BLaER1 treated with 17β-estradiol and CSF1 and Interleukin-3, amounts not matched to agents 10 nM and 100 nM (cell line): ENCODE measurements around the gene ATP8B3.

ENCODE experiments used
- H3K27ac ChIP-seq, 11 experiments: shearing (Covaris generic); formaldehyde crosslinking; 2 replicates each; pipeline ENCODE4 v1.8.1; 2022
- H3K27me3 ChIP-seq, 11 experiments: shearing (Covaris generic); formaldehyde crosslinking; 2 replicates each; pipeline ENCODE4 v1.8.1; 2022
- H3K36me3 ChIP-seq, 11 experiments: shearing (Covaris generic); formaldehyde crosslinking; 2 replicates each; pipeline ENCODE4 v1.8.1; 2022
- H3K4me1 ChIP-seq, 10 experiments: shearing (Covaris generic); formaldehyde crosslinking; 2 replicates each; pipeline ENCODE4 v1.8.1; 2022
- H3K4me2 ChIP-seq, 11 experiments: shearing (Covaris generic); formaldehyde crosslinking; 2 replicates each; pipeline ENCODE4 v1.8.1; 2022
- H3K4me3 ChIP-seq, 10 experiments: shearing (Covaris generic); formaldehyde crosslinking; 2 replicates each; pipeline ENCODE4 v1.8.1; 2022
- H3K9ac ChIP-seq, 11 experiments: shearing (Covaris generic); formaldehyde crosslinking; 2 replicates each; pipeline ENCODE4 v1.8.1; 2022
- H3K9me3 ChIP-seq, 11 experiments: shearing (Covaris generic); formaldehyde crosslinking; replicated peaks in 1 of 11; 2 replicates each; pipeline ENCODE4 v1.8.1; 2022
- H4K20me1 ChIP-seq, 11 experiments: shearing (Covaris generic); formaldehyde crosslinking; 2 replicates each; pipeline ENCODE4 v1.8.1; 2022
- Cebpa-rat ChIP-seq, 11 experiments: shearing (Covaris generic); IDR thresholded peaks; 2 replicates each; pipeline ENCODE4 v1.8.1; 2022

ATP8B3 gene

DNA sequence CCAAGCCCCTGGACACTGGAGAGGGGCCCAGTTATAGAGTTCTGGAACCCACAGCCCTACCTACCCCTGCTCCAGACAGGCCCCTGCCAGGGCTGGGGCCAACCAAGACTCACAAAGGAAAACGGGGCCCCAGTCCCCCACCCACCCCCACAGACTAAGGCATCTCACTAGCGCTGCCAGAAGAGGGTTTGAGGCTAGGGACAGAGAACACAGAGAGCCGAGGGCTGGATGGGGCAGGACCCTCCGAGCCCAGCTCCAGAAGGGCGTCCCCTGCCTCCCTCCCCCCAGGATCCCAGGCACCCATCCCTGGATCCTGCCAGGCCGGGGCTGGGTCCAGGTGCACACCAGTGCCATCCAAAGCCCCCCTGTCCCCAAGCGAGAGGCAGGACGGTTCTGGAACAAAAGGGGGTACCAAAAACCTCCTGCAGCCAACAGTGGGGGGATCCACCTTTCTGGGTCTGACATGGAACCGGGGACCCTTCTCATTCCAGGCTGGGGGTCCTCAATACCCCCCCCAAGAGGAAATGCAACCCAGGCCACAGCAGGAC, 40.6 kb upstream of the ATP8B3 start:
- Histone ChIP-seq H4K20me1 (peaks cover 6 to 93% (median 52%) of the 10 kb centered on the region in 11 experiments; a peak in 18 of 22 replicates), H3K36me3 (peaks cover 0 to 17% (median 7%) of the 10 kb centered on the region in 11 experiments; a peak in 14 of 22 replicates), H3K4me2 (peak overlapping the region; percentile 98 to 100 (median 99)), H3K27me3 (no peaks in the 10 kb centered on the region), H3K4me3 (peak overlapping the region; percentile 21 to 64 (median 51); a peak in 18 of 20 replicates), H3K9ac (peak overlapping the region; percentile 59 to 98 (median 74)), H3K27ac (peak overlapping the region in 10 of 11 experiments; percentile 61 to 99 (median 96); a peak in 20 of 22 replicates), H3K9me3 (no peaks in the 10 kb centered on the region), H3K4me1 (peaks cover 61 to 85% (median 80%) of the 10 kb centered on the region in 10 experiments)
- TF ChIP-seq Cebpa-rat (IDR thresholded peaks at IDR 0.05), result no peak

DNA sequence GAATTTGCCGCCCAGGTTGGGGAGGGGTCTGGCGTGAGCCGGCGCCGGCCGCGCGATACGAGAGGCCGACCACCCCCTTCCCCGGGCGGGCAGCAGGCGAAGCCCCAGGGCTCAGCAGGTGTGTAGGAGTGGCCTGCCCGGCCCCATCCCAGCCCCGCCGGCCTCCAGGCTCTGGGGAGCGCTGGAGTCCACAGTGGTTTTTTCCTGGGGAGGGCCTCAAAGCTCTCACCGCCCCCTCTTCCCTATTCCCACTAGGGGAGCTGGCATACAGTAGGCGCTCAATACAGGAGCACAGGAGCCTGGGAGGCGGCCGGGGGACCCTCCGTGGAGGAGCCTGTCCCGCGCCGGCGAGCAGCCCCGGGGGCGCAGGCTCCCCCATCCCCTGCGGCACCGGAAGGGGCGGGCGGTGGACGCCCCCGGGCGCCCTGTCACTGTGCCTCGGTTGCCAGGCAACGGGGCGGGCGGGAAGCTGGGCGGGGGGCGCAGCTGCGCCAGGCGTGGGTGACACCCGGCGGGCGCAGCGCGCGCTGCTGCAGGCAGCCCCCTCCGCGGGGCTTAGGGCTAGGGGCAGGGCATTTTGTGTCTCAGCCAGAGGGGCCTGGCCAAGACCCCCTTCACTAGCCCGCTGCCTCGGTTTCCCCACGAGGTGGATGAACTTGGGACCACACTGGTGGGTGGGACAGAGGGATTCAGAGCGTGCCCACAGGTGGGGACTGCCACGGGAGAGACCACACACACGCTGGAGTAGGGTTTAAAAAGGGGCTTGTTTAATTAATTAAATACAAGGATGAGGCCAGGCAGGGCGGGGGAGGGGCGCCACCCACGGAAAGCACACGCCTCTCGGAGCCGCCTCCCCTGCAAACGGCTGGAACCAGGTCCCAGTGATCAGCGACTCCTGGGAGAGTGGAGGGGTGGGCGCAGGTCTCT, 39.8 kb upstream of the ATP8B3 start:
- no peak for TF ChIP-seq Cebpa-rat (IDR thresholded peaks at IDR 0.05)
- Histone ChIP-seq H3K9ac (peak overlapping the region; percentile 59 to 98 (median 74); a peak in 21 of 22 replicates), H3K9me3 (no peaks in the 10 kb centered on the region), H3K27me3 (no peaks in the 10 kb centered on the region), H3K4me2 (peak overlapping the region; percentile 98 to 100 (median 99)), H3K4me1 (peaks cover 63 to 84% (median 78%) of the 10 kb centered on the region in 10 experiments), H3K27ac (peak overlapping the region in 10 of 11 experiments; percentile 61 to 99 (median 96); a peak in 19 of 22 replicates), H4K20me1 (peaks cover 13 to 93% (median 60%) of the 10 kb centered on the region in 11 experiments; a peak in 21 of 22 replicates), H3K4me3 (peak overlapping the region in 9 of 10 experiments; percentile 28 to 64 (median 51); a peak in 17 of 20 replicates), H3K36me3 (peaks cover 0 to 17% (median 9%) of the 10 kb centered on the region in 11 experiments; a peak in 15 of 22 replicates)

DNA sequence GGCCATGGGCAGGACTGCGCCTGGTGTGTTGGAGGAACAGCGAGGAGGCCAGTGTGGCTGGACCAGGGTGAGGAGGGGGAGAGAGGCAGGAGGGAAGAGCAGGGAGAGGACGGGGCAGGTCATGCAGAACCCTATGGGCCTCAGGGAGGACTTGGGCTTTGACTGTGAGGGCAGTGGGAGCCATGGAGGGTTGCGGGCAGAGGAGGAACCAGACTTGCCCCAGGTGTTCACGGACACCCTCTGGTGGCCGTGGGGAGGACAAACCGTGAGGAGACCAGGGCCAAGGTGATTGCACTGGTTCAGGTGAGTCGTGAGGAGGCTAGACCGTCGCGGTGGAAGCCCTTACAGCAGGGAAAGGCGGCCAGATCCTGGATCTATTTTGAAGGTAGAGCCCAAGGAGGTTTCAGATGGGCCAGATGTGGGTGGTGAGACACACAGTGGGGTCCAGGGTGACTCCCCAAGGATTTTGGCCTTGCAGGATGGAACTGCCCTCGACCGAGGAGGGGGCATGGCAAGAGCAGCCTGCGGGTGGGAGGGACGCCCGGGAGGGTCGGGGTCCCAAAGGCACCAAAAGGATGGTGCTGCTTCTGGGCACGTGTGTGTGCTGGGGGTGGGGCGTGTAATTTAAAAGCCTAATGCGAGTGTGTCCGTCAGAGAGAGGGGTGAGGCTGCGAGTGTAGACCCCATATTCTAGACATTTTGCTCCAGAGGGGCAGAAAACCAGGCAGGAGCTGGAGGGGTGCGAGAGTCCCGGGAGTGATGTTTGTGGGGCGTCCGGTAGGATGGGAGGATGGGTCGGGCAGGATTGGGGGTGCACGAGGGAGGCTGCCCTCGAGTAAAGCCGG, 39.0 kb upstream of the ATP8B3 start:
- H3K4me3 ChIP-seq, result peak overlapping the region in 8 of 10 experiments; percentile 38 to 64 (median 52); a peak in 16 of 20 replicates
- peaks cover 0 to 26% (median 18%) of the 10 kb centered on the region in 11 experiments; a peak in 18 of 22 replicates for H3K36me3 ChIP-seq
- no peak for TF ChIP-seq Cebpa-rat (IDR thresholded peaks at IDR 0.05)
- H3K4me2 ChIP-seq, result peak overlapping the region; percentile 98 to 100 (median 99)
- H3K27ac ChIP-seq, result peak overlapping the region in 10 of 11 experiments; percentile 61 to 99 (median 90); a peak in 19 of 22 replicates
- H3K27me3 ChIP-seq, result no peaks in the 10 kb centered on the region
- H4K20me1 ChIP-seq, result peaks cover 22 to 94% (median 68%) of the 10 kb centered on the region in 11 experiments; a peak in 21 of 22 replicates
- no peaks in the 10 kb centered on the region for H3K9me3 ChIP-seq
- peaks cover 68 to 86% (median 83%) of the 10 kb centered on the region in 10 experiments for H3K4me1 ChIP-seq
- H3K9ac ChIP-seq, result peak overlapping the region; percentile 59 to 98 (median 74); a peak in 21 of 22 replicates

DNA sequence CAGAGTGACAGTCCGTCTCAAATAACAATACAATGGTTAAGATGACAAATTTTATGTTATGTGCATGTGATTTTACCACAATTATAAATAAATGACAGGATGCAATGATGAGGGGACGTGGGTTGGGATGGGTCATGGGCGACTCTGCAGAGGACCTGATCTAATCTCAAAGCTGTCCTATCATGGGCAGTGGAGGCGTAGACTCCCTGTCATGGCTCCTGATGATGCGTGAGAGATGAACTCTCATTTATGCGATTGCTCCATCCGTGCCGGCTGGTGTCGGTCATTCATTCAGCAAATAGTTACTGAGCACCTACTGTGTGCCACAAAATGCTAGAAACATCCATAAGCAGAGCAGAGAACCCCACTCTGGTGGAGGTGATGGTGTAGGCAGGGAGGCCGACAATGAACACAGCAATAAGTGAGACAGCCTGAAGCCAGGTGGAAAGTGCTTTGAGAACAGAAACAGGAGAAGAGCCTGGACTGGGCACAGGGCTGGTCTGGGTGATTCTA, 37.9 kb upstream of the ATP8B3 start:
- TF ChIP-seq Cebpa-rat (IDR thresholded peaks at IDR 0.05), result no peak
- Histone ChIP-seq H3K4me3 (no peak overlapping the region), H3K27ac (no peak overlapping the region), H4K20me1 (peaks cover 33 to 94% (median 71%) of the 10 kb centered on the region in 11 experiments; a peak in 21 of 22 replicates), H3K27me3 (no peaks in the 10 kb centered on the region), H3K36me3 (peaks cover 10 to 37% (median 29%) of the 10 kb centered on the region in 11 experiments; a peak in 20 of 22 replicates), H3K9me3 (no peaks in the 10 kb centered on the region), H3K4me1 (peaks cover 71 to 86% (median 84%) of the 10 kb centered on the region in 10 experiments), H3K9ac (peak overlapping the region in 2 of 11 experiments; percentile 24; a peak in 2 of 22 replicates), H3K4me2 (peak overlapping the region in 3 of 11 experiments; percentile 15 to 32 (median 29); a peak in 4 of 22 replicates)

DNA sequence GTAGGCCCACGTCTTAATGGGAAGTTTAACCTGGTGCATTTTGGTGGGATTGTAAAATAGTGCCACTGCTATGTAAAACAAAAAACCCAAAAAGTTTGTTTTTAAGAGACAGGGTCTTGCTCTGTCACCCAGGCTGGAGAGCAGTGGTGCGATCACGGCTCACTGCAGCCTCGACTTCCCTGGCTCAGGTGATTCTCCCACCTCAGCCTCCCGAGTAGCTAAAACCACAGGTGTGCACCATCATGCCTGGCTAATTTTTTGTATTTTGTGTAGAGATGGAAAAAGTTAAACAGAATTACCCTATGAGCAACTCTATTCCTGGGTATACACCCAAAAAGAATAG, 37.0 kb upstream of the ATP8B3 start:
- Histone ChIP-seq H3K27ac (peak overlapping the region in 3 of 11 experiments; percentile 98 to 100 (median 100); a peak in 5 of 22 replicates), H3K9ac (peak overlapping the region in 4 of 11 experiments; percentile 98 to 100 (median 100); a peak in 4 of 22 replicates), H3K4me1 (peaks cover 71 to 86% (median 84%) of the 10 kb centered on the region in 10 experiments), H3K4me2 (peak overlapping the region in 7 of 11 experiments; percentile 2 to 97 (median 5); a peak in 6 of 22 replicates), H3K36me3 (peaks cover 7 to 38% (median 32%) of the 10 kb centered on the region in 11 experiments; a peak in 20 of 22 replicates), H3K4me3 (peak overlapping the region in 9 of 10 experiments; percentile 82 to 100 (median 99); a peak in 12 of 20 replicates), H4K20me1 (peaks cover 41 to 94% (median 72%) of the 10 kb centered on the region in 11 experiments; a peak in 21 of 22 replicates), H3K9me3 (no peaks in the 10 kb centered on the region), H3K27me3 (no peaks in the 10 kb centered on the region)
- TF ChIP-seq Cebpa-rat (IDR thresholded peaks at IDR 0.05), result no peak

DNA sequence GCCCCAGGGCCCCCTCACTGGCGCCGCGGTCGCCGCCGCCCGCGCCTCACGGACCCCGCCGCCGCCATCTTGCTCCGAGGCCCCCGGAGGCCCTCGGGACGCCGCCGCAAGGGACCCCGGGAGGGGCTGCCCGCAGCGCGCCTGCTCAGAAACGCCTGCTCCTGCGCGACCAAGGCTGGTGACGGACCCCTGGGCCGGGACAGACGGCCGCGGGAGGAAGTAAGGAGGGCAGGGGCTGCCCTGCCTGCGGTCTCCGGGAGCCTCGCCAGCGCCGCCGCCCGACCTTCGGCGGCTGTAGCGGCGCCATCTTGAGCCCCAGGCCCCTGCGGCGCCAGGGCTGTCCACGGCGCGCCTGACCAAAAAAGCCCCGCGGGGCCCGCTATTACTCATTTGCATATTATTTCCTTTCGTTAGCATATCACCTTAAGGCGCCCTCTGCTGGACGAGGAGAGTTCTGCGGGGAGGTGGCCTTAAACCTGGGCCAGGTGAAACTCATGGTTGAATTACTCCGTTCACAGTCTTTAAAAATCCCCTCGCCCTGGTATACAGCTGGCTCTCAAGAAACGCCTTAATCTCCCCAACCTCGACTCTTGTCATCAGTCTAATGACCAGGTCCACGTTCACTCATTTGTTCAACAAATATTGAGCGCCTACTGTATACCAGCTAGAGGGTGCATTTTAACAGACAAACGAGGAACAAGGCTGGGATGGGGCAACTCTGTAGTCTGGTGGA, 36.5 kb upstream of the ATP8B3 start, which contains the start of gene REXO1:
REXO1 (minus strand) TSS at position 85 of the 733 bp plus-strand sequence. CDS start 125 bp downstream, outside the sequence.
- Histone ChIP-seq H3K9ac (peak within 1 kb of the TSS; percentile 94 to 100 (median 99)), H4K20me1 (peaks cover 42 to 94% (median 77%) of the 10 kb centered on the region in 11 experiments; a peak in 21 of 22 replicates), H3K27ac (peak within 1 kb of the TSS; percentile 96 to 100 (median 100)), H3K9me3 (no peaks in the 10 kb centered on the region), H3K27me3 (no peaks in the 10 kb centered on the region), H3K4me3 (peak within 1 kb of the TSS; percentile 82 to 100 (median 98)), H3K36me3 (peaks cover 6 to 41% (median 32%) of the 10 kb centered on the region in 11 experiments; a peak in 20 of 22 replicates), H3K4me1 (peaks cover 71 to 86% (median 84%) of the 10 kb centered on the region in 10 experiments), H3K4me2 (peak within 1 kb of the TSS; percentile 95 to 100 (median 97))
- no peak for TF ChIP-seq Cebpa-rat (IDR thresholded peaks at IDR 0.05)
